NB4 (cell line): ENCODE data around the gene NHLRC2.
"Not testable (repeated sequence)": the region's sequence is repeated elsewhere in the genome, so short reads cannot be mapped to it uniquely, and the experiment has no call there.

Experiments used
- DNase-seq: peaks from one replicate; pipeline ENCODE4 v3.0.0; 2010; ENCODE audit warnings: low read depth
- H3K4me3 ChIP-seq: one replicate; pipeline ENCODE4 v1.5.1; 2011; ENCODE audit warnings: mild to moderate bottlenecking, low read depth, low read length, moderate library complexity
- MAX ChIP-seq: IDR thresholded peaks from 2 replicates; pipeline ENCODE4 v1.6.1; 2011; ENCODE audit warnings: low read depth, low read length
- MYC ChIP-seq: IDR thresholded peaks from 2 replicates; pipeline ENCODE4 v1.6.1; 2011; ENCODE audit warnings: low read depth, low read length
- POLR2A ChIP-seq: IDR thresholded peaks from 2 replicates; pipeline ENCODE4 v1.6.1; 2011; ENCODE audit warnings: mild to moderate bottlenecking; ENCODE audit not compliant: insufficient read length; ENCODE audit errors: extremely low read depth
- TF ChIP-seq, protein P1 (sequence below): IDR thresholded peaks from one replicate; pipeline ENCODE4 v1.5.1; 2012; ENCODE audit warnings: low read depth, low read length

The NHLRC2 gene

GRCh38 chr10:113939212-113939860, 84.9 kb downstream of the NHLRC2 start:
- no peak for DNase-seq

DNA sequence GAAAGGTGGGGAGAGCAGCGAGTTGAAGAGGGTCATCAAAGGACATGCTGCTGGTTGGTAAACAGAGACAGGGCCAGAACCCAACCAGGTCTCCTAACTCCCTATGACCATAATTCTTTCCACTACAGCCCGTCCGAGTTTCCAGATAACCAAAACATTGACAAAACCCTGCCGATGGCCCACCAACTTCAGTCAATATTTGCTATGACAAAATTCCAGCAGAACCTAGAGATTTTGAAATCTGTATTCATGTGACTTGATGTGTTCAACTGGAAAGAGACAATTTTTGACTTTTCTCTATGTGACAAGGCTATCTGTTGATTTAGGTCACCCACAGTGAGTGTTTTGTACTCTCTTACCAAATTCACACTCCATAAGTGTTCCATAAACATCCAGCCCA, 86.7 kb downstream of the NHLRC2 start:
- TF ChIP-seq, protein P1, sequence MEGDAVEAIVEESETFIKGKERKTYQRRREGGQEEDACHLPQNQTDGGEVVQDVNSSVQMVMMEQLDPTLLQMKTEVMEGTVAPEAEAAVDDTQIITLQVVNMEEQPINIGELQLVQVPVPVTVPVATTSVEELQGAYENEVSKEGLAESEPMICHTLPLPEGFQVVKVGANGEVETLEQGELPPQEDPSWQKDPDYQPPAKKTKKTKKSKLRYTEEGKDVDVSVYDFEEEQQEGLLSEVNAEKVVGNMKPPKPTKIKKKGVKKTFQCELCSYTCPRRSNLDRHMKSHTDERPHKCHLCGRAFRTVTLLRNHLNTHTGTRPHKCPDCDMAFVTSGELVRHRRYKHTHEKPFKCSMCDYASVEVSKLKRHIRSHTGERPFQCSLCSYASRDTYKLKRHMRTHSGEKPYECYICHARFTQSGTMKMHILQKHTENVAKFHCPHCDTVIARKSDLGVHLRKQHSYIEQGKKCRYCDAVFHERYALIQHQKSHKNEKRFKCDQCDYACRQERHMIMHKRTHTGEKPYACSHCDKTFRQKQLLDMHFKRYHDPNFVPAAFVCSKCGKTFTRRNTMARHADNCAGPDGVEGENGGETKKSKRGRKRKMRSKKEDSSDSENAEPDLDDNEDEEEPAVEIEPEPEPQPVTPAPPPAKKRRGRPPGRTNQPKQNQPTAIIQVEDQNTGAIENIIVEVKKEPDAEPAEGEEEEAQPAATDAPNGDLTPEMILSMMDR, result no peak
- no peak for TF ChIP-seq MYC
- TF ChIP-seq POLR2A, result no peak
- TF ChIP-seq MAX, result no peak
- no peak for DNase-seq
- no peak overlapping the region for H3K4me3 ChIP-seq

More at GRCh38 chr10:113939212-113939860, 84.9 kb downstream of the NHLRC2 start:
- no peak overlapping the region for H3K4me3 ChIP-seq
- TF ChIP-seq, protein P1, result no peak
- no peak for TF ChIP-seq MYC

GRCh38 chr10:113943196-113943595, 88.7 kb downstream of the NHLRC2 start:
- not testable (repeated sequence) for DNase-seq, H3K4me3 ChIP-seq

DNA sequence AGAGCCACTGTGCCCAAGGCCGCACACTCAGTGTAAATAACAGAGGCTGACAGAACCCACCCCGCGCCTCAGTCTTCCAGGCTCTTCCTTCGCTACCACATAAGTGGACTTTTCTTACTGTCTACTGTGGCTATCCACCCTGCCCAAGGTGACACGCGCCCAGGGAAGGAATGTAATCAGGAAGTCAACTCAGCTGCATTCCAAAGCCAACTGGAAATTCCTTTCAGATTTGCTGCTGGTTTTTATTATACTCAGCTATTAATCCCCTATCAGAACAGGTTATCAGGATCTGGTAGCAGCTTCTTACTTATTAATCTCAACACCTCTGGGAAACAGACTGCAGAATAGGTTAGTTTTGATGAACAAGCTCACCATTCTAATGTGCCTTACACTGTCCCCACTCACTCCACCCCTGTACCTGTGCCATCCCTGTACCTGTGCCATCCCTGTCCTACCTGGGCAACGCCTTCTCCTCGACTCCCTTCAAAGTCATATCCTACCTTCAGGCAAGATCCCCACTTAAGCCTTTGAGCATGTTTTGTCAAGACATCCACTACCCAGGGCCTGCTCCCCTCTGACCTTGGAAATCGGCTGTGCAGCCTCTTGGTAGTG, 90.7 kb downstream of the NHLRC2 start:
- H3K4me3 ChIP-seq, result no peak overlapping the region
- DNase-seq, result no peak
- TF ChIP-seq POLR2A (no peak), MAX (no peak), MYC (no peak)
- TF ChIP-seq, protein P1, result no peak

GRCh38 chr10:113945687-113946085, 91.2 kb downstream of the NHLRC2 start:
- no peak overlapping the region for H3K4me3 ChIP-seq
- no peak for DNase-seq
- TF ChIP-seq POLR2A (no peak), MYC (no peak), MAX (no peak)
- TF ChIP-seq, protein P1, result no peak

GRCh38 chr10:113947184-113948041, 93.0 kb downstream of the NHLRC2 start:
- TF ChIP-seq POLR2A (no peak), MAX (no peak), MYC (no peak)
- TF ChIP-seq, protein P1, result no peak
- no peak overlapping the region for H3K4me3 ChIP-seq
- no peak for DNase-seq
